ENCODE results near the gene HTR3A. TPM values are rescaled to one million over a fixed set of nuclear protein-coding genes. Genes with fewer than 3 reads are reported as not detected.

The HTR3A gene
- polyA plus RNA-seq, 3 donors: 0.06 to 1.5 (median 0.56) TPM

GRCh38 chr11:114039551-114039950, 64.6 kb downstream of the HTR3A start:
- 75 to 84% (median 84%) methylated on average over 3 of the region's 3 CpGs for WGBS, 3 donors
- no peak overlapping the region for H3K27ac ChIP-seq (ENCODE audit: low read depth, low read length)

Other genes with a start within 250 kb of the HTR3A start
- 1 to 10 TPM; 5.1 to 7.8 (median 6.7) TPM for gene ZW10, start 201.4 kb upstream of the HTR3A start, polyA plus RNA-seq
- not detected for gene CLDN25, start 195.3 kb upstream of the HTR3A start, polyA plus RNA-seq
- gene USP28, start 99.5 kb upstream of the HTR3A start, polyA plus RNA-seq: 1 to 10 TPM; 4.2 to 9.9 (median 6.0) TPM
- gene HTR3B, start 70.3 kb upstream of the HTR3A start, polyA plus RNA-seq: not detected
- 10 to 100 TPM; 30.4 to 68.2 (median 43.1) TPM for gene ZBTB16, start 84.6 kb downstream of the HTR3A start, polyA plus RNA-seq